MM.1S (cell line): ENCODE measurements around the gene ELL.

Experiments used
- DNase-seq: peaks from one replicate; pipeline ENCODE4 v3.0.0-alpha.2; 2015
- H2AFZ ChIP-seq: fragments of 300-600 bp; sonication (generic); 2 replicates; pipeline ENCODE4 v1.6.0; 2016; ENCODE audit warnings: antibody characterized with exemption, low read length
- H3F3A ChIP-seq: fragments of 300-600 bp; sonication (generic); 2 replicates; pipeline ENCODE4 v1.6.1; 2016; ENCODE audit warnings: mild to moderate bottlenecking, antibody characterized with exemption, low read length, moderate library complexity, mixed read lengths; ENCODE audit not compliant: insufficient read depth
- H3K27ac ChIP-seq: fragments of 300-600 bp; sonication (generic); 2 replicates; pipeline ENCODE4 v1.5.1; 2016; ENCODE audit warnings: mild to moderate bottlenecking, low read length
- H3K27me3 ChIP-seq: fragments of 300-600 bp; sonication (generic); replicated peaks from 2 replicates; pipeline ENCODE4 v1.6.0; 2016; ENCODE audit warnings: low read length; ENCODE audit not compliant: insufficient read depth
- H3K36me3 ChIP-seq: fragments of 300-600 bp; sonication (generic); replicated peaks from 2 replicates; pipeline ENCODE4 v1.6.1; 2016; ENCODE audit warnings: mild to moderate bottlenecking, low read length, mixed read lengths; ENCODE audit not compliant: insufficient read depth
- H3K4me1 ChIP-seq: fragments of 300-600 bp; sonication (generic); 2 replicates; pipeline ENCODE4 v1.6.1; 2016; ENCODE audit warnings: low read length, mixed read lengths
- H3K4me2 ChIP-seq: fragments of 300-600 bp; sonication (generic); 2 replicates; pipeline ENCODE4 v1.6.0; 2016; ENCODE audit warnings: low read depth, low read length
- H3K4me3 ChIP-seq: fragments of 300-600 bp; sonication (generic); 2 replicates; pipeline ENCODE4 v1.5.1; 2016; ENCODE audit warnings: low read length, mixed read lengths
- H3K79me2 ChIP-seq: fragments of 300-600 bp; sonication (generic); 2 replicates; pipeline ENCODE4 v1.6.1; 2016; ENCODE audit warnings: mixed run types, low read length, mixed read lengths
- H3K9ac ChIP-seq: fragments of 300-600 bp; sonication (generic); 2 replicates; pipeline ENCODE4 v1.6.1; 2016; ENCODE audit warnings: low read length, mixed read lengths
- H3K9me2 ChIP-seq: fragments of 300-600 bp; sonication (generic); replicated peaks from 2 replicates; pipeline ENCODE4 v1.6.1; 2016; ENCODE audit warnings: mild to moderate bottlenecking, low read length, mixed read lengths; ENCODE audit not compliant: insufficient read depth
- H3K9me3 ChIP-seq: fragments of 300-600 bp; sonication (generic); replicated peaks from 2 replicates; pipeline ENCODE4 v1.6.1; 2016; ENCODE audit warnings: mild to moderate bottlenecking, low read length, mixed read lengths; ENCODE audit not compliant: insufficient read depth
- H4K20me1 ChIP-seq: fragments of 300-600 bp; sonication (generic); 2 replicates; pipeline ENCODE4 v1.6.1; 2016; ENCODE audit warnings: mild to moderate bottlenecking, low read length, moderate library complexity, mixed read lengths; ENCODE audit not compliant: insufficient read depth
- CTCF ChIP-seq: fragments of 300-600 bp; sonication (generic); IDR thresholded peaks from 2 replicates; pipeline ENCODE4 v1.5.1; 2016; ENCODE audit warnings: antibody characterized with exemption, low read length, mixed read lengths
- EZH2 ChIP-seq: fragments of 300-600 bp; sonication (generic); optimal IDR thresholded peaks from 2 replicates; pipeline ENCODE3; 2017; ENCODE audit warnings: low read depth, mild to moderate bottlenecking, antibody characterized with exemption, low read length, mixed read lengths
- EZH2phosphoT487 ChIP-seq: fragments of 300-600 bp; sonication (generic); IDR thresholded peaks from 2 replicates; pipeline ENCODE4 v1.6.1; 2018; ENCODE audit warnings: antibody characterized with exemption, low read length

ELL gene

GRCh38 chr19:18507021-18507726 is 14.7 kb downstream of the ELL start:
- Histone ChIP-seq H3K9me3 (no peaks in the 10 kb centered on the region), H3K9ac (no peak overlapping the region), H3K4me3 (no peak overlapping the region), H3K4me2 (no peak overlapping the region), H2AFZ (no peak overlapping the region), H3K27me3 (no peaks in the 10 kb centered on the region), H4K20me1 (peaks cover 92% of the 10 kb centered on the region), H3F3A (no peaks in the 10 kb centered on the region), H3K36me3 (no peaks in the 10 kb centered on the region), H3K9me2 (no peaks in the 10 kb centered on the region), H3K79me2 (peaks cover 99% of the 10 kb centered on the region), H3K4me1 (0 out of 2 replicates have a peak, but pooled peaks cover 3% of the 10 kb centered on the region), H3K27ac (no peak overlapping the region)
- TF ChIP-seq CTCF (no peak), EZH2 (no peak), EZH2phosphoT487 (no peak)
- DNase-seq = no peak

DNA sequence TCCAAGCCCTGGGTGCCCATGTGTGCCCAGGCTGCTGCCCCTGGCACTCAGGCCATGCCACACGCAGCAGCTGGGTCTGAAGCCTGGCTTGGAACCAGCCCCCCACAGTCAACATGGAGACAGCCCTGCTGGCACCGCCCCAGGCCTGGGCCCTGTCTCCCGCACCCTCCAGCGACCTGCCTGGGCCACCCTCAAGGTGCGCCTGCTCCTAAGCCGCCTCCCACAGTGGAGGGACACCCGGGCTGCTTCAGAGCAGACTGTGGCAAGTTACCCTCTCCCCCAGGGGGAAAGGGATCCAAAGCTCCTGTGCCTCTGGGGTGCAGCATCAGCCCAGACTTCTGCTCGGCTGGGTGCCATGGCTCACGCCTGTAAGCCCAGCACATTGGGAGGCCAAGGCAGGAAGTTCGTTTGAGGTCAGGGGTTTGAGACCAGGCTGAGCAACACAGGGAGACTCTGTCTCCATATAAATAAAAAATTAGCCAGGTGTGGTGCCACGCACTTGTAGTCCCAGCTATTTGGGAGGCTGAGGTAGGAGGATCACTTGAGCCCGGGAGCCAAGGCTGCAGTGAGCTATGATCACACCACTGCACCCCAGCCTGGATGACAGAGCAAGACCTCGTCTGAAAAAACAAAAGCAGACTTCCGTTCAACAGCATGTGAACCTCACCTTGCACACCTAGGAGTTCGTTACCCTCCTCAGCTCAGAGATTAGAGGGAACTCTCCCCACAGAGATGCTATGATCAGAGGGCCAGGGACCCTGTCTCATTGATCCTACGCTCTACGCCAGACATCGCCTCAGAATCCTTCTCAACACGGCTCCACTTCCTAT is 15.6 kb downstream of the ELL start:
- Histone ChIP-seq H2AFZ (no peak overlapping the region), H3K4me3 (no peak overlapping the region), H3K4me2 (no peak overlapping the region), H3K27me3 (no peaks in the 10 kb centered on the region), H3K79me2 (peaks cover 99% of the 10 kb centered on the region), H3K9me2 (no peaks in the 10 kb centered on the region), H3F3A (no peaks in the 10 kb centered on the region), H3K27ac (no peak overlapping the region), H3K9ac (no peak overlapping the region), H3K9me3 (no peaks in the 10 kb centered on the region), H3K4me1 (0 out of 2 replicates have a peak, but pooled peaks cover 3% of the 10 kb centered on the region), H4K20me1 (peaks cover 96% of the 10 kb centered on the region), H3K36me3 (no peaks in the 10 kb centered on the region)
- TF ChIP-seq CTCF (no peak), EZH2phosphoT487 (no peak), EZH2 (no peak)
- DNase-seq = no peak

- no peak overlapping the region for H3K27ac ChIP-seq
- no peak overlapping the region for H2AFZ ChIP-seq
- H3K9me3 ChIP-seq = no peaks in the 10 kb centered on the region
- H3F3A ChIP-seq = no peaks in the 10 kb centered on the region
- H3K27me3 ChIP-seq = no peaks in the 10 kb centered on the region
- DNase-seq = no peak
- H4K20me1 ChIP-seq = peaks cover 100% of the 10 kb centered on the region
- no peak overlapping the region for H3K9ac ChIP-seq
- H3K9me2 ChIP-seq = no peaks in the 10 kb centered on the region
- no peak overlapping the region for H3K4me3 ChIP-seq
- H3K4me1 ChIP-seq = peaks cover 13% of the 10 kb centered on the region
- H3K4me2 ChIP-seq = no peak overlapping the region
- peaks cover 100% of the 10 kb centered on the region for H3K79me2 ChIP-seq
- TF ChIP-seq EZH2phosphoT487 = no peak
- no peak for TF ChIP-seq CTCF
- no peaks in the 10 kb centered on the region for H3K36me3 ChIP-seq
These were observed 16.8 kb downstream of the ELL start for GRCh38 chr19:18504886-18505610.
